Measurements from ENCODE around the gene NCL.

The NCL gene

DNA sequence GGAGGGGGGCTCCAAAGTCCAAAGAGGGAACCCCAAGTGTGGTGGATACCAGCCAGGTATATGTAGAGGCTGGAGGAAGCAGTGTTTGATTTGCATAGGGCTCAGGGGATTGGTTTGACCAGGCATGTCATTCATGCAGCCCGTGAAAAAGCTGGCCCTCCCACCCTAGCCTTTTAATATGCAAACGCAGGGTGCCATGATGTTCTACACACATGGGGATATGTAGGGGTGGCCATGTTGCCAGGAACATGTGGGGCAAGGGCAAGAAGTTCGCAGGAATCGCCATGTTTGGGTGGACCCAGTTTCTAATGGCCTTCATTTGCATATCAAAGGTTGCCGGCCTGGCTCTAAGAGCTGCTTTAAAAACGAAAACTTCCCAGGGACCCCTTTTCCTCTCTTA is 35.1 kb downstream of the NCL start:
- H3K27ac ChIP-seq = no peak overlapping the region

DNA sequence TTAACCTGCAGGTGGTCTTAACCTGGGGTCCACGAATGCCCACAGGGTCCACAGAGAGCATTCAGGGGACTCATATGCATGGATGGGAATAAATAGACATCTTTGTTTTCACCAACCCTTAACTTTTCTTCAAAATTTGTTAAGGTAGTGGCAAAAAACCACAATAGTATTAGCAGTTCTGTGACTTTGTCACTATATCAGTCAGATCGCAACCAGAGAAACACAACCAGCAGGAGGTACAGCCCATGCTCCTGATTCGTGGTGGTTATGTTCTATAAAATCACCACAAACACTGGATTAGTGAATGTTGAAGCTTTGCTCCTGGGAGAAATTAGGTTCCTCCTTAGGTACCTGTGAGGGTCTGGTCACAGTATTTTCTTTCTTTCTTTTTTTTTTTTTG is 37.2 kb downstream of the NCL start:
- TF ChIP-seq, protein P1, sequence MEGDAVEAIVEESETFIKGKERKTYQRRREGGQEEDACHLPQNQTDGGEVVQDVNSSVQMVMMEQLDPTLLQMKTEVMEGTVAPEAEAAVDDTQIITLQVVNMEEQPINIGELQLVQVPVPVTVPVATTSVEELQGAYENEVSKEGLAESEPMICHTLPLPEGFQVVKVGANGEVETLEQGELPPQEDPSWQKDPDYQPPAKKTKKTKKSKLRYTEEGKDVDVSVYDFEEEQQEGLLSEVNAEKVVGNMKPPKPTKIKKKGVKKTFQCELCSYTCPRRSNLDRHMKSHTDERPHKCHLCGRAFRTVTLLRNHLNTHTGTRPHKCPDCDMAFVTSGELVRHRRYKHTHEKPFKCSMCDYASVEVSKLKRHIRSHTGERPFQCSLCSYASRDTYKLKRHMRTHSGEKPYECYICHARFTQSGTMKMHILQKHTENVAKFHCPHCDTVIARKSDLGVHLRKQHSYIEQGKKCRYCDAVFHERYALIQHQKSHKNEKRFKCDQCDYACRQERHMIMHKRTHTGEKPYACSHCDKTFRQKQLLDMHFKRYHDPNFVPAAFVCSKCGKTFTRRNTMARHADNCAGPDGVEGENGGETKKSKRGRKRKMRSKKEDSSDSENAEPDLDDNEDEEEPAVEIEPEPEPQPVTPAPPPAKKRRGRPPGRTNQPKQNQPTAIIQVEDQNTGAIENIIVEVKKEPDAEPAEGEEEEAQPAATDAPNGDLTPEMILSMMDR (conservative IDR thresholded peaks at IDR 0.05) = no peak
- TF ChIP-seq ZFX (IDR thresholded peaks at IDR 0.05) = no peak
- no peak overlapping the region for H3K27ac ChIP-seq

More for the DNA sequence above, 35.1 kb downstream of the NCL start:
- TF ChIP-seq, protein P1 (conservative IDR thresholded peaks at IDR 0.05) = no peak
- no peak for TF ChIP-seq ZFX (IDR thresholded peaks at IDR 0.05)

DNA sequence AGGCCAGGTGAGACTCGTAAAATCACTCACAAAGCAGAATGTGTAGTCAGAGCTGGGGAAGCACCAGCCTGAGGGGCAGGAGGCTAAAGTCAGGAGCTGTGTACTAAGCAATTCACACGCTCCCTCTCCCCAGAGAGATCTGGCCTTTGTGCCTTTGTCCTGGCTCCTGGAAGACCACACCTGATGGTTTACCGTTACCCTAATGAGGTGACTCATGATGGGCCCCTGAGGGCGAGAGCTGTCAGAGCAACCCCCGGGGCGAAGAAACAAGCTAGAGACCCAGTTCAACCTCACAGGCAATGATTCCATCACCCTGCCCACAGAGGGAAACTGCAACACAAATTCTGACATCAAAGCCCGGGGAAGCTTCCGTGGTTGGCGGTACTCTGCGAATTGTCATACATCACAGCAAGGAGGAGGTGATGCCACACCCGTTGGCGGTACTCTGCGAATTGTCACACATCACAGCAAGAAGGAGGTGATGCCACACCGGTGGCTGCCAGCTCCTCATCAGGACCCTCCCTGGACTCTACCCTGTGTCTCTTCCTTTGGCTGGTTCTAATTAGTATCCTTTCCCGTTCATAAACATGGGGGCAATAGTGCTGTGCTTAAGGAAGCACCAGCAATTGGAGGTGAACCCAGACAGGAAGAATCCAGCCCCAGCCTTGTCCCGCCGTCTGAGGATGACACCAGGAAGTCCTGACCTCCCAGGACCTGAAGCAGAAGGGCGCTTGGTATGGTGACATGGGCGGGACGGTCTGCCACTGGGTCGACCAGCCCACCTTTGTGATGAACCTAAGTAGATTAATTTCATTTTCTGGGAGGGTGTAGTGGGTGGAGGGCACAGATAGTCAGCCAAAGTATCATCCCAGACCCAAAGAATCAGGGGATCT is 38.2 kb downstream of the NCL start:
- no peak for TF ChIP-seq ZFX (IDR thresholded peaks at IDR 0.05)
- TF ChIP-seq, protein P1 (conservative IDR thresholded peaks at IDR 0.05) = no peak
- H3K27ac ChIP-seq = no peak overlapping the region

DNA sequence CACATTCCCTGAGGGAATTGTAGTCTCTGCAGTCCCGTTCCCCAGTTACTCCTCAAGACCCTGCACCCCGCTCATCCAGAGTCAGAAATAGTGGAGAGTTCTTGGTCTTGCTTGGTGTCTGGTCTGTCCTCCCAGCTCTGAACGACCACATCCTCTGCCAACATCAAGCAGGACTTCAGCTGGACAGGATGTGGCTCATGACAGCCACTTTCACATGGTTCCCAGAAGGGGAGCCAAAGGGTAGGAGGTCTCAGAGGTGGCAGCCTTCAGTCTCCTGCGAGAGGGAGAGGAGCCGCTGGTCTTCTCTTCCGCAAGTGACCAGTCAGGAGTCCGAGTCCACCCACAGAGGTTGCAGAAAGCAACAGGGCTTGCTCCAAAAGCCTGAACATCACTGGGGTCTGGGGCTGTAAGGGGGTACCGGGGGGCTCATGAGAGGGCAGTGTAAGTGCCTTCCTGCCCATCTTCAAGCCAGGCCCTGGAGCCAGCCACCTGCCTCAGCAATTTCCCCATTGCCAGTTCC is 38.9 kb downstream of the NCL start:
- TF ChIP-seq, protein P1 (conservative IDR thresholded peaks at IDR 0.05) = no peak
- no peak for TF ChIP-seq ZFX (IDR thresholded peaks at IDR 0.05)
- no peak overlapping the region for H3K27ac ChIP-seq

DNA sequence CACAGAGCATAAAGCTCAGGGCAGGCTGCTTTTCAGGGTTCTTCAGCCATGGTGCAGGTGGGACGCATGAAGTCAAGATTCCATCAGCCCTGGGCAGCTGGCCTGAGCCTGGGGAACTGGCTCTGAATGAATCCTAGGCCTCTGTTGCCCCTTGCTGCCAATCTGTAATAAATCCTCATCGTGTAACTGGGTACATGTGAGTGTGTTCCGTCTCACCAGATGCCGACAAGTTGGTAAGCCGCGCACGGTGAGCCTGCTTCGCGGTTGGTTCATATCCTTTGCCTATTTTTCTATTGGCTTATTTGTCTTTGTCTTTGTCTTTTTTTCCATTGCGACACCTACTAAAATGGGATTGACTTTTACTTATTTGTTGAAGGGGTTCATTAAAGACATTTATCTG is 41.1 kb downstream of the NCL start:
- H3K27ac ChIP-seq = no peak overlapping the region
- TF ChIP-seq ZFX (IDR thresholded peaks at IDR 0.05) = no peak
- TF ChIP-seq, protein P1 (conservative IDR thresholded peaks at IDR 0.05) = no peak

DNA sequence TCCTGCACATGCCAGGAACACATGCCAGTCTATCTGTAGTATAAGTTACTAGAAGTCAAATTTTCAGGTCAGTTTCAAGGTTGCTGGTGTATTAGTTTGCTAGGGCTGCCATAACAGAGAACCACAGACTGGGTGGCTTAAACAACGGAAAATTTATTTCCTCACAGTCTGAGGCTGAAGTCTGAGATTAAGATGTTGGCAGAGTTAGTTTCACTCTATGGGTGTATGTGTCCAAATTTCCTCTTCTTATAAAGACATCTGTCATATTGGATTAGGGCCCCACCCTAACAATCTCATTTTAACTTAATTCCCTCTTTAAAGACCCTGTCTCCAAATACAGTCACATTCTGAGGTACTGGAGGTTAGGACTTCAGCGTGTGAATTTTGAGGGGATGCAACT is 42.2 kb downstream of the NCL start:
- no peak overlapping the region for H3K27ac ChIP-seq
- TF ChIP-seq ZFX (IDR thresholded peaks at IDR 0.05) = no peak
- TF ChIP-seq, protein P1 (conservative IDR thresholded peaks at IDR 0.05) = no peak

DNA sequence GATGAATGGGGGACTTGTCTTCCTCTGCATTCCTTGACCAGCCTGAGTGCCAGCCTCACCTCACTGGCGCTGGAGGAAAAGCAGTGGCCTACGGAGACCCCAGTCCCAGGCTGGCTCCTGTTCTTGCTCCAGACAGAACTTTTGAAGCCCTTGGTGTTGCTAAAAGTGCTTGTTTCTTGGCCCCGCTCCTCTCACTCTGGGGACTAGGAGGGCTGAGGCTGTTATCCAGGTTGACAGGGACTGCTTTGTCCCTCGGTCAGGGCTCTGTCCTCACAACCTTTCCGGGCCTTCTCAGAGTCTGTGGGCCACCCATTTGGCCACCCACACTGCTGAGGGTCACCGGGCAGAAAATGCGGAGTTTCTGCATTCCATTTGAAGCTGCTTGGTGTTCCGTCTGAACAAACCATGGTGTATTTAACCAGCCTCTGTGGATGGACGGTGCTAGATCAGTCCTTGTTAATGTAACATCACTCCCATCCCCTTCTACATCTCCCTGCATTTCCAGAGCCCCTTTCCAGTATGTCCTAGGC is 43.2 kb downstream of the NCL start:
- H3K27ac ChIP-seq = no peak overlapping the region
- TF ChIP-seq ZFX (IDR thresholded peaks at IDR 0.05) = no peak
- TF ChIP-seq, protein P1 (conservative IDR thresholded peaks at IDR 0.05) = no peak

Measured in C4-2B (cell line).